Fibroblast of lung (primary cell): ENCODE results near the gene KIAA1549.

Experiments
- EZH2 ChIP-seq: IDR thresholded peaks from 2 replicates; pipeline ENCODE4 v1.5.1; 2012; ENCODE audit warnings: low read length, control low read depth, mild to moderate bottlenecking; ENCODE audit errors: missing control alignments
- TF ChIP-seq, protein P1 (sequence below), 2 donors: IDR thresholded peaks in 1 of 2; conservative IDR thresholded peaks in 1 of 2; 1 replicate in 1 of 2; 2 replicates in 1 of 2; pipeline ENCODE4 v1.5.1; 2011 to 2012; ENCODE audit warnings: low read length in 2 of 2, control low read depth in 1 of 2, inconsistent platforms in 1 of 2, low read depth in 1 of 2, mild to moderate bottlenecking in 1 of 2

DNA sequence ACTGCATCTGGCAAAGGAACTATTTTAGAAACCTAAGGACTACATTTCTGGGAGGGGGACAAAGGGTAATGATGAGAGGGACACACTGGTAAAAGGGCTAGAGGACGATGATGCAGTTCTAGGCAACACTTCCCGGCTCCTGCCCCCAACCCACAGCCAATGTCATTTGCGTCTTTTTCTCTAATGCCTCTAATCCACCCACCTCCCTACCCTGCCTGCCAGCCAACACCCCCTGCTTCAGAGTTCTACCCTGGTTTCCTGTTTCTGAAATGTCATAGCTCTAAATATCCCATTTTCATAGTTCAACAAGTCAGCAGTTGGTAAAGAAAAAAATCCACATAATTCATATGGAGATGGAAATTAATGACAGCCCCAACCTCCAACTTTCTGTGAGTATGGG, 79.0 kb downstream of the KIAA1549 start:
- TF ChIP-seq, protein P1, sequence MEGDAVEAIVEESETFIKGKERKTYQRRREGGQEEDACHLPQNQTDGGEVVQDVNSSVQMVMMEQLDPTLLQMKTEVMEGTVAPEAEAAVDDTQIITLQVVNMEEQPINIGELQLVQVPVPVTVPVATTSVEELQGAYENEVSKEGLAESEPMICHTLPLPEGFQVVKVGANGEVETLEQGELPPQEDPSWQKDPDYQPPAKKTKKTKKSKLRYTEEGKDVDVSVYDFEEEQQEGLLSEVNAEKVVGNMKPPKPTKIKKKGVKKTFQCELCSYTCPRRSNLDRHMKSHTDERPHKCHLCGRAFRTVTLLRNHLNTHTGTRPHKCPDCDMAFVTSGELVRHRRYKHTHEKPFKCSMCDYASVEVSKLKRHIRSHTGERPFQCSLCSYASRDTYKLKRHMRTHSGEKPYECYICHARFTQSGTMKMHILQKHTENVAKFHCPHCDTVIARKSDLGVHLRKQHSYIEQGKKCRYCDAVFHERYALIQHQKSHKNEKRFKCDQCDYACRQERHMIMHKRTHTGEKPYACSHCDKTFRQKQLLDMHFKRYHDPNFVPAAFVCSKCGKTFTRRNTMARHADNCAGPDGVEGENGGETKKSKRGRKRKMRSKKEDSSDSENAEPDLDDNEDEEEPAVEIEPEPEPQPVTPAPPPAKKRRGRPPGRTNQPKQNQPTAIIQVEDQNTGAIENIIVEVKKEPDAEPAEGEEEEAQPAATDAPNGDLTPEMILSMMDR (conservative IDR thresholded peaks at IDR 0.05 in 1 of 2, IDR thresholded peaks at IDR 0.05 in 1 of 2; ENCODE audit: low read depth in 1 of 2, low read length in 2 of 2), result no peak
- no peak for TF ChIP-seq EZH2
